HPDE6-E6E7 (cell line): ENCODE results near the gene DLL1.
A peak's percentile ranks its signal among the peaks of the same experiment; 100 is the strongest.

Experiments
- DNase-seq: peaks from one replicate; pipeline ENCODE4 v3.0.0; 2011; ENCODE audit warnings: missing footprints; ENCODE audit errors: extremely low spot score

The DLL1 gene

DNA sequence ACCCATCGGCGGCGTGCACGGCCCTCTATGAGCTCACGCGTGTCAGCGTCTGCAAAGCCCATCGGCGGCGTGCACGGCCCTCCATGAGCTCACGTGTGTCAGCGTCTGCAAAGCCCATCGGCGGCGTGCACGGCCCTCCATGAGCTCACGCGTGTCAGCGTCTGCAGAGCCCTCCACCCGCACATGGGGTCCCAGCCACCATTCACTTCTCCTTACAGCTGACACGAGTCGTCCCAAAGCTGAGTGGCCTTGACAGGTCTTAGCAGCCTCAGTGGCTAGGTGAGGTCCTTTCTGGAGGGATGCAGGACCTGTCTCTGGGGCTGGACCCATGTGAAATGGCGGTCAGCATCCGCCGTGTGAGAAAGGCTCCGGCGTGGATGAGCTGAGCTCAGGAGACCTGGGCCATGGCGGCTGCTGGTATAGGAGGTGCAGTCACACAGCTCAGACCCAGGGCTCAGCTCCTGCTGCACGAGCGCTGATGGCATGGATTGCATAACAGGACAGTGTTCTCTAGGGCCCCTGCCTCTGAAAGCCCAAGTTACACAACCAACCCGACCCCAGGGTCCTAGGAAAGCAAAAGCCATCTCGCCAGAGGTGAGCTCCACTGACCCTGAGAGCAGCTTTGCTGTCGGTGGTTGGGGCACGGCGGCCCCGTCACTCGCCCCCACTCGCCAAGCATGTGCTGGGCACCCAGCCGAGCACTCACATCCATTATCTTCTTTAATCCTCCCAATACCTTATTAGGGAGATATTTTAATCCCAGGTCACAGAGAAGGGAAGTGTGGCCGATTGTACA lies 38.9 kb downstream of the DLL1 start:
- DNase-seq: no peak

DNA sequence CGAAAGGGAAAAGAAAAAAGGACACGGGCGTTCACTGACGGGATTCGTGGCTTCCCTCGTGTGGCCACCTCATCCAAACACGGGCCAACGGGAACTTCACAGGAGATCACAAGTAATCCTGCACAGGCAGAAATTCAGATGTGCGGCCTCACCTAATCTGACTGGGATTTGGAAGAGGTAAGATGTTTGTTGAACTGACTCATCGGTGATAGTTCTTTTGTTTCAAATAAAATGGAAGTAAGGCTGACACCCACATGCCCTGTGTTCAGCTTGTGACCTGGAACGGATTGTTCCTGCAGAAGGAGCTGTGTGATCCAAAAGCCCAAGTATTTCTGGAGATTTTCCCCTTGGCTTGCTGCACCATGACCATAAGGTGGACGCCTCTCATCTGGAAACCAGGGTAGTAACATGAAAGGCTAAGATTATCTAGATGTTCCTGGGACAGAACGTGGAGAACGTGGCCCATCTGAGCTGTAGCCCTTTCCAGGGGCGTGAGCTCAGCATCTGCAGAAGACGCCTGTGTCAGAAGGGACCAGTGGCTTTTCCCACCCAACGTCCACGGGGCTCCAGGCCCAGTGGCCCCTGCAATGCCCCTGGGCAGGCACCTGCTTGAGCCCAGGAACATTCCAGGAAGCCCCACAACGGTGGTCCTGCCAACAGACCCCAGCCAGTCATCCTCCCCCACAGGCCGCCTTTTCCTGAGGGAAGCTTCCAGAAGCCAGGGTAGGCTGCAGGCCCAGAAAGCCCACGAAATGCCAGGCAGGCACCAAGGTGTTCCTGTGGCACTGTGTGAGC lies 39.7 kb downstream of the DLL1 start:
- peak; percentile 52 for DNase-seq

DNA sequence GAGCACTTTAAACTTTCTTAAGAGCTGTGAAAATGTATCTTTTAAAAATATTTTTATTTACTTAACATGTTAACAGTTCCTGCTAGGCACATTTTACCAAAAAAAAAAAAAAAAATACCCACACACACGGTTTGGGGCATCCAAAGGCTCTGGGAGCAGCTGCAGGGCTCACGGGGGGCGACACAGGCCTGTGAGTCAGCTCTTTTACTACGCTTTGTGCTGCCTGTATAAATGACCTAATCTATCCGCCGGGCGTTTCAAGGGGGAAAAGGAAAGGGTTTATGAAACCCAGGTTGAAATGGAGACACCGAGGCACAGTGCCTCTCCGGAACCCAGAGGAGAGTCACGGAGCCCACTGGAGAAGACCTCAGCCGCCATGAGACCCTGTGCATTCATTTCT lies 40.4 kb downstream of the DLL1 start:
- DNase-seq: no peak

DNA sequence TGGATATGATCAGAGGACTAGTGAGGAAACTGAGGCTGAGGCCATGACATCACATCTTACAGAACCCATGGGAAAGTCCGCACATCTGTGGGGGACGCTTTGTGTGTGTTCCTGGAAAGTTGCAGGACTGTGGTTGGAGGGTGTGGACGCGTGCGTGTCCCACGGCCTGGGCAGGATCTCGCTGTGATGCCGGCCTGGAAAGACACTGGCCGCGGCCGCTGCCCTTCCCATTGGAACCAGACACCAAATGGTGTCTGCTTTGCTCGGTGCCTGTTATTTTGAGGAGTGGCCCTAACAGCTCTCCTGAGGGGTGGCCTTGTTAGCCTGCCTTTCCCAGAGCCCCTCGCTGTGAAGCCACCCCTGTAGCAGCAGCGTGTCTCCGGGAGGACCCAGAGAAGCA lies 41.1 kb downstream of the DLL1 start:
- no peak for DNase-seq

DNA sequence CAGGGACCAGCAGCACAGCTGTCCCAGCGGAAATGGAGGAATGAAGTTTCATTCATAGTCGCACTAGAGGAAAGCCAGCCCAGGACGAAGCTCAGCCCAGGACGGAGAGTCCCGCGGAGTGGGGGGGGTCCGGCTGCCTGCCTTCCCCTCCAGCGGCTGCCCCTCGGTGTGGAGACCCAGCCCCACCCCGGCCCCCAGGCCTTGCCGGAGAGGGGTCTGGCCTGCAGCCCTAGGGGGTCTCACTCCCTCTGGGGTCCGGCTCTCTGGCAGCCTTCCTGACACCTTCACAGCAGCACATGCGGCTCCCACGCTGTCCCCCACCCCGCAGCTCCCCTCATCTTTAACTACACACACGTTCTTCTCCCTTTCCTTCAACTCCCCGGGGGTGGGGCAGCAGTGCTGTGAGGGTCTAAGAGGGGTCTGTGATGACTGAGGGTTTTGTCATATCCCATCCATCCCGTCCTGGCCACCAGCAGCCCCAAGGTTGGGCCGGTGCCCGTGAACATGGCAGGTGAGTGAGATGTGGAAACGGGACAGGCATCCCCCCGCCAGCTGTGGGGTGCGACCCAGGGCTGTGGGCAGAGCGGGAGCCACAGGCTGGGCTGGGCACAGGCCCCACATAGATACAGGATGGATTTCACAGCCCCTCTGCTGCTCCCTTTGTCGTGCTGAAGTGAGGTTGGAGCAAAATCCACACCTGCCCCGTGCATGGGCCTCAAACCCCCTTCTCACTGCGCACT lies 41.8 kb downstream of the DLL1 start:
- DNase-seq: no peak

DNA sequence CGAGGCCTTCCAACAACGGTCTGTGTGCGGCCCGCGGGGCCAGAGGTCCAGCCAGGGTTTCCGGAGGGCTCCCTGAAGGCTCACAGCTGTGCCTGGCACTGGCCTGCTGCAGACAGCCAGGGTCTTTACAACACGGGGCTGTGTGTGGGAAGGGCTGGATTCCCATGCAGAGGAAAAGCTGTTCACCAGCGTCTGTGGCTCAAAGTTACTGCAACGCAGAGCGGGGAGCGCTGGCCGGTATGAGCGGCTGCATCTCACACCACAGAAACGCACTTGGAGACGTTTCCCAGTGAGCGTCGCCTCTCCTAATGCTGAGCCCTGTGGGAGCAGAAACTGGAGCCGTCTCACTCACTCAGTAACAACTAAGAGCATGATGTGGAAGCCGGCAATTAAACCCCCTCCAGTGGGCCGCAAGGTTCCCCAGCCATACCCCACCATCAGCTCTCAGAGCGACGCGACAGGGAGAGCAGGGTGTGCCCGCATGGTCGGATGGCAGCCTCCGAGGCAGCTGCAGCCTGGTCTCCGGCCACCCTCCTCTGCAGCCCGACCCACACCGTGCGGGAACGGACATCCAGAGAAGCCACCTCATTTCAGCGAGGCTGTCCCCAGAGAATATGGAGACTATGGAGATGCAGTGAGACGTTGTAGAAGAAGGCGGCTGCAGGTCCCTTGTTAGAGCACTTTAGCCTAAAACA lies 42.6 kb downstream of the DLL1 start:
- DNase-seq: no peak

DNA sequence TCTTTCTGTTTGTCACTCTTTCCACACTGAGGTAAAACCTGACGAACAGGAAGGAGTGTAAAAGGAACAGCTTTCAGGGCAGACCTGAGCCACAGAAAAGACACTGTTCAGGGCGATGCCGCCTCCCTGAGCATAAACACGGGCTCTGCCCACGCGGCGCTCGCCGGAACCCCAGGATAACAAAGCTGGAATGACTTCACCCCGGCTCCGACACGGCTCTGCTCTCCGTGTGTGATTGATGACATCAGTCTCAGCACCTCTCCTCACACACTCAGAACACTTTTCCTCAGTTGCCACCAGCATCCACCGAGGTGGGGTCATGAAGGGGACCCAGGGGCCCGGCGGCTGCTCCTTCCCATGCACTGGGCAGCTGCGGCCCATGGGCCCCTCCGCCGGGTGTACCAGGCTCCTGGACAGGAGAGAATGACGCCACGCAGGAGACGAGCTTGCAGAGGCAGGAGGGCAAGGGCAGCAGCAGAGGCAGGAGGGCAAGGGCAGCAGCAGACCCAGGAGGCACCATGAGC lies 43.6 kb downstream of the DLL1 start:
- DNase-seq: peak; percentile 14

DNA sequence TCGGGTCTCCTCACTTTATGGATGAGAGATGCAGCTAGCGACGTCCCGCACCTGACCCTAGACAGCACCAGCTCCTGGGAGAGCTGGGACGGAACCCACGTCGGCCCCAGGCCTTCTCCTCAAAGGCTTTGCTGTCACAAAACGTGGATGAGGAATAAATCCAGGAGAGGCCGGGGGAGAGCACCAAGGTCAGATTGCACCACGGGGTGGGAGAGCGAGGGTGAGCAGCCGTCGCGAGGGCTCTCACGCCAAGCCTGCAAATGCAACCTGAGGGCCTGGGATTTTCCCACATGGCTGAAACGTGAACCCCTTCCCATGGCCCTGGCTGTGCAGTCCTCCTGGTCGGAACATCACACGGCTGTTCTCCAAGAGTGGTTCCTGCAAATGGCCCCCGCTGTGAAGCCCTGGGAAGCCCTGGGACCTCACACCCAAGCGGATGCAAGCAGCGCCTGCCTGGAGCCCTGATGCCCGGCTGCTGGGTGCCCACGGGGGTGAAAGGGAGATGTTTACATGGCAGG lies 45.3 kb downstream of the DLL1 start:
- no peak for DNase-seq

DNA sequence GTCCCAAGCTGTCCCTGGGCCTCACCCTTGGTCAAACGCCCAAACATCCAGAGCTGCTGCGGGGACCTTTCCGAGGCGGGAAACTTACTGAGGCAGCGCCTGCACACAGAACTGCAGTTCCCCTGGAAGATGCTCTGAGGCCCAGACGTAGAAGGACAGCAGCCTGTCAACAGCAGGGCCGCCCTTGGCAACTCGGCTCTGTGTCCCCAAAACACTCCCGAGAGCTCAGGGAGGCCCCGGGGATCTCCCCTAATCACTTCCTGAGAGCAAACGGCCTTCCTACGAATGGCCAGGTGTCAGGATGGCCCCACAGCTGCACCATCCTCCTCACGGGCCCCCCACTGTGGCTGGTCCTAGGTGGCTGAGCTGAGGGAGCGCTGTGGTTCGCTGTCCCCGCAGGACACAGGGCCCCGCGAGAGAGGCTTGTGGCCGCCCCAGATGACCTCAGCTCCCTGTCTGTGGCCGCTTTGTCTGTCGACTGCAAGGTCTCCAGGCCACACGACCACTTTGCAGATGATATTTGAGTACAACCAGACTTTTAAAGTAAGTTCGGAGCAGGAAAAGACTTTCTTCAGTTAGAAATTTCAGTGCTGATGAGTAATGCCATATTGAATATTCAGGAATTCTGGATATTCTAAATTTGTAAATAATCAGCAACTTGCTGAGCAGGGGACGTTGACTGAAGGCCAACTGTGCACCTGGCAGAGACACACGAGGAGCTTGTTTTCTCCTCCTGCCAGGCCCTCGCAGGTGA lies 46.0 kb downstream of the DLL1 start:
- DNase-seq: no peak

DNA sequence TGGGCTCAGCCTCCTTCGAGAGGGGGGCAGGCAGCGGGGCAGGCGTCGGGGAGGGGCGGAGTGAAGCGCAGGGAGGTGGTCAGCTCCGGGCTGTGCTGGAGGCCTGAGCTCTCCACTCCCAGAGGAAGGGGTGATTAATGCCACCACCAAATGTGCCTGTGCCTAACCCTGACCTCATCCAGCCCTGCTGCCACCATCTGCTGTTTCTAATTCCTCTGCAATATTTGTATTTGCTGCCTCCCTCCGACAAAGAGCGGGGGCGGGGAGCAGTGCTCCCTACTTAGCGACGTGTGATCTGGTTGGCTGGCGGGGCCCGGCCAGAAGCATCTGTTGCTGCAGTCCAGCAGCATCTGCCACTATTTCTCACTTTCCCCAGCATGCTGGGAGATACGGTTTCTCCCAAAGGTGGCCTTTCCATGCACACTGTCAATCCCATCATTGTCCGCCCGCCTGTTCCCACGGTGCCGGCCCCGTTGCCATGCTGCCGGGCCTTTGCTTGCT lies 47.0 kb downstream of the DLL1 start:
- no peak for DNase-seq

DNA sequence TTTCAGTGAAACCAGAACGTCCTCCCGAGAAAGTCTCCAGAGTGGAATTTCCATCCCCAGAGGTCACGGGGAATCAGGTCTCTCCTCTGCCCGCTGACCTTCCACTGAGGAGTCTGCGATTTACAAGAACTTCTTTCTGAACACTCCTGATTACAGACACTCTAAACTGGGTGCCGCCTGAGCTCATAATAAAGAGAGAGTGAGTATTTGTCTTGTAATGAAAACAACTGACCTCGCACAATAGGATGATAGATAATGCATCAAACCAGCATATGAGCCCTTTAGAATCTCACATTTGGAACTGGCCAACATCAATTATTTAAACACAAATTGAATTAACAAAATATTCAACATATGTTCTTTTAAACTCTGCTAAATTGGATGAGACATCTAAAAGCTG lies 47.5 kb downstream of the DLL1 start:
- no peak for DNase-seq

DNA sequence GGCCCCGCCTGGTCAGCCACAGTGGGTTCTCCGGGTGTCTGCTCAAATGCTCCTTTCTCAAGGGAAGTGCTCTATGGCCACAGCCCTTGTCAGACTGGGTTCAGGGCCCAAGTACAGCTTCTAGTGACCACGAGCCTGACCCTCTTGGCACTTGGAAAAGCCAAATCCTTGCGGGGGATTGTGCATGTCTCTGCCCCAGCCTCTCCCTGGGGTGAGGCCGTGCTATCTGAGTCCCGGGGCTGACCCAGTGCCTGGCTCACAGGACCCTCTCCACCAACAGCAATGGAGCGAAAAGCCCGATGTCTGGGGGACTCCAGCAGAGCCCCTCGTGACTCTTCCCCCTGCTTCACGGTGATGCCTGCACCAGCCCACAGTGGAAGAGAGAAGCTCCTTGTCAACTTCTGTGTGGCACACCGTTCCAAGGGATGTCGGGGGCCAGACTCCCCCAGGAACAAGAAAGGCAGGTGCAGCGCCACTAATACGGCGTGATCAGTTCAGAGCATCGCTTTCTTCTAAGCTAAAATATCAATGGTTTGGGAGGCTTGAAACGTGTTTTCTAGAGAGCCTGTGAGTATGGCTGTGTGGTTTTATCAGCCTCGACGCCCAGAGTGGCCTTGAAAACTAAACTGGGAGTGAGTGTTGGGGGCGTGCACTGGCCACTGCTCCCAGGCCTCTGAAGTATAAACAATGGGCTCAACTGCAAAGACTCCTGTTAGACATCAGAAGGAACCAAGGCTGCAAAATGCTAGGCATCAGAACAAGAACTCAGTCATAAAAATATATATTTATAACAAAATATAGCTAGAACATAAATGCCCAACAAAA lies 51.9 kb downstream of the DLL1 start:
- no peak for DNase-seq

DNA sequence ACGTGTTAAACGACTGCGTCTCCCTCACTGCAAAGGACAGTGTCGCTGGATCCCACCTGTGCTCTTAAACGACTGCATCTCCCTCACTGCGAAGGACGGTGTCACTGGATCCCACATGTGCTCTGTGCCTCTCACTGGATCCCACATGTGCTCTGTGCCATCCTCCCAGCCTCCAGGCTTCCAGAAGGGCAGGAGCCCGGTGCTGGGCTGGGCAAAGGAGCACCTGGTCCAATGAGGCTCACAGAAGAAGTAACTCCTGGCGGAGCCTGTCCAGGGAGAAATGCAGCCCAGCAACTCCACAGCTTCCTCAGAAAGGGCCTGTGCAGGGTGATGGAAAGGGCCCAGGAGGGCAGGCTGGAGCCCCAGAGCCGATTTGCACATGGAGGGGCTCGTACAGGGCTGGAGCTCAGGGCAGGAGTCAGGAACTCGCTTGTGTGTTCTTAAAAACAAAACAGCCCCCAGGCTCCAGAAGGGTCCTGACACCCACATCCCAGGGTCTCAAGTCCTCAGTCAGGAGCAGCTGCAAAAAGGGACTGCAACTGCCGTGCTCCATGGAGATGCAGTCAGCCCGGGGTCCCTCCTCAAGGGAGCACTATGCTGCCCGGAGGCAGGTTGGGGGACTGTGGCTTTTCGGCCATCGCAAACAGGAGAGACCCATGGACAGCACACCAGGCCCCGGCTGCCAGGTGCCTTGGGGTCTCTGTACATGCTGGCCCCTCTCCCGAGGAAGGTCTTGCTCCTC lies 52.7 kb downstream of the DLL1 start:
- DNase-seq: no peak

DNA sequence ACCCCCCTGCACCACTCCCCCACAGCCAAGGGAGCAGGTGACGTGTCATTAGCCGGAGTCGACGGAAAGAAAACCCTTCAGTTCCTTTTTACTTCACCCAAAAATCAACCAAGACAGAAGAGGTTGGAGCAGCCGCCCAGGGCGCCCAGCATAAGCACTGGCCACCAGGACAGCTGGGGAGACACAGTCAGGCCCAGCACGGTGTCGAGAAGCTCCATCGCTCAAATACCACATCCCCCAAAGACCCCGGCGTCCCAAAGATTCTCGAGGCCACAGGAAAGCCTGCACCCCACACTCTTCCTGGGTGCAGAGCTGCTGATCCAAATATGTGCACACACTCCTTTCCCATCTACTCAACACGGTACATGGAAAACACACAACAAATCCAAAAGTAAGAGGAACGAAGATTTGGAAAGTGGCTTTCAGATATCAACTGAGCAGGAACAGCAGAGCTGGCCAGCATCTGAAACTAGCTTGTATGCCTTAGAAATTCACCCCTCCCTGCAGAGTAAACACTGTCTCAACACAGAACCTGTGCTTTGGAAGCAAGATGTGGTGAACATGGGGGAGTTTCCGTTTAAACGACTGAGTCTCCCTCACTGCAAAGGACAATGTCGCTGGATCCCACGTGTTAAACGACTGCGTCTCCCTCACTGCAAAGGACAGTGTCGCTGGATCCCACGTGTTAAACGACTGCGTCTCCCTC lies 54.6 kb downstream of the DLL1 start:
- DNase-seq: no peak

DNA sequence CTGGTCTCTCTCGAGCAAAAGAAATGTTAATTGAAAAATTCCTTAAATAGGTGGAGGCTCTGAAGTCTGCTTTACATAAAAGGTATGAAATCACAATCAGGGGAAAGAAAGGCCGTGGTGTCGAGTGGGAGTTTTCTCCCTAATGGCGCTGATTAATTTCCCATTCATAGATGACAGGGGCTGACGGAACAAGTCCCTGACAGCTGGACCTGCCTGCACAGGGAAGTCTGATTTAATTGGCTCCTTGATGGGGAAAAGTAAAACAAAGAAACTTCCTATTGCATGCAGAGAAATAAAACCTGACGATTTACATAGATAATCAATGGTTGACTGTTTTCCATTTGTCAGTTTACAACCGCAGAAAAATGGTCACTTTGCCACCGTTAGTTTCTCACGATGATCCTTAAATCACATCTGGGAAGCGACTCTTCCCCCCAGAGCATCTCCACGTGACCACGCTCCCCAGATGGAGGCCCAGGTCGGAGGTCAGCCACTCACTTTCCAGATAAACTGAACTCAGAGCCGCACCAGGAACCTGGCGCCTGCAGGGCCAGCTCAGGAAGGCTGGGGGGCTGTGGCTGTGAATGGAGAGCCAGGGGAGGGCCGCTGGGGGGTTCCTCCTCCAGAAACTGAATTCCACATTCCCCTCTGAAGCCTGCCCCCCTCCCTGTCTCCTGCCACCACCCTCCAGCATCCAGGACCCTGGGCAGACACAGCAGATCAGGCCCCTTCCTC lies 55.3 kb downstream of the DLL1 start:
- no peak for DNase-seq

DNA sequence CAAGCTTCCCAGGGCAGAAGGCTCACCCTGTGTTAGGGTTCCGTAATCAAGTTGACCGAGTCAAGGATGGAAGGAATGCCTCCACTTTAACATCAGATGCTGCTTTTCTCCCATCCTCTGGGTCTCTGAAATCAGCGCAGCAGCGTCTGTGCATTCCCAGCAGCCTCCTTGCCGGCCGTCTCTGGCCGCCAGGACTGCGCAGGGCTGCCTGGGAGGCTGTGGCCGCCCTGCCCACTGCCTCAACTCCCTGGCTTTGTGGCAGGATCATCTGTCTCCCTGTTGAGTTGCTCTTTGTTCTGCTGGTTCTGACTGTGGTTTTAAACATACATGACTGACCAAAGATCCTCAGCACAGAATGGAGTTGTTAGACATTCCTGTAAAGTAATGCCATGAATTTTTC lies 56.5 kb downstream of the DLL1 start:
- no peak for DNase-seq
